Gastrocnemius medialis (tissue), 4 donors: ENCODE data around the gene RBPJ. TPM values are rescaled to one million over a fixed set of nuclear protein-coding genes. Genes with fewer than 3 reads are reported as not detected.

Experiments
- ATAC-seq, 2 donors: fragments of 150-250 bp; one replicate each; pipeline ENCODE4 v1.9.1; 2016
- DNase-seq, 2 donors: peaks; one replicate each; pipeline ENCODE4 v3.0.0-alpha.2; 2019
- H3K27ac ChIP-seq, 4 donors: fragments of 200-600 bp; sonication (generic); 1 replicate in 1 of 4; 2 replicates in 3 of 4; pipeline ENCODE4 v1.5.1; 2016 to 2018; ENCODE audit warnings: mild to moderate bottlenecking in 2 of 4, moderate library complexity in 1 of 4
- H3K27me3 ChIP-seq, 3 donors: fragments of 200-600 bp; sonication (generic) in 2 of 3; 1 replicate in 1 of 3; 2 replicates in 2 of 3; pipeline versions ENCODE4 v1.5.1 to v1.6.0; 2016 to 2019; ENCODE audit warnings: mild to moderate bottlenecking in 1 of 3, moderate library complexity in 1 of 3
- H3K36me3 ChIP-seq, 2 donors: fragments of 200-600 bp; sonication (generic) in 1 of 2; one replicate each; pipeline ENCODE4 v1.5.1; 2017 to 2018
- H3K4me1 ChIP-seq, 2 donors: fragments of 200-600 bp; sonication (generic) in 1 of 2; one replicate each; pipeline ENCODE4 v1.5.1; 2016 to 2017; ENCODE audit warnings: mild to moderate bottlenecking in 2 of 2
- H3K4me3 ChIP-seq, 4 donors: fragments of 200-600 bp; sonication (generic) in 3 of 4; 1 replicate in 1 of 4; 2 replicates in 3 of 4; pipeline ENCODE4 v1.5.1; 2016 to 2019; ENCODE audit warnings: mild to moderate bottlenecking in 2 of 4
- H3K9me3 ChIP-seq, 3 donors: fragments of 200-600 bp; sonication (generic) in 2 of 3; 1 replicate in 1 of 3; 2 replicates in 2 of 3; pipeline ENCODE4 v1.5.1; 2016 to 2019
- CTCF ChIP-seq, 5 experiments: fragments of 450-650 bp in 3 of 5; fragments of 200-600 bp in 2 of 5; sonication (generic) in 2 of 5; IDR thresholded peaks in 4 of 5; conservative IDR thresholded peaks in 1 of 5; 1 replicate in 4 of 5; 2 replicates in 1 of 5; pipeline ENCODE4 v1.5.1; 2016 to 2019; ENCODE audit warnings: antibody characterized with exemption in 5 of 5, mild to moderate bottlenecking in 3 of 5, moderate library complexity in 3 of 5
- POLR2A ChIP-seq, 2 donors: fragments of 450-650 bp; IDR thresholded peaks; one replicate each; pipeline ENCODE4 v1.6.1; 2017; ENCODE audit warnings: antibody characterized with exemption in 2 of 2, mild to moderate bottlenecking in 2 of 2, moderate library complexity in 2 of 2
- in situ Hi-C, 4 donors: fragments of 200-750 bp; cut with MboI; loops; one replicate each; pipeline versions ENCODE4 v1.15.0 to v1.8.0; 2017; ENCODE audit warnings: low sequenced_read_pairs in 4 of 4
- intact Hi-C: fragments of 100-400 bp; cut with DNase I; formaldehyde crosslinking; loops from one replicate; pipeline ENCODE4 v1.15.1; 2023; ENCODE audit warnings: low total_unique reads
- total RNA-seq, 4 donors: library from RNA; depleted of rRNA; stranded (reverse); fragments of >200 nt; gene quantifications; one replicate each; pipeline versions ENCODE4 v1.1.0 to v1.2.3, GENCODE V29; 2016

The RBPJ gene
- total RNA-seq, 4 donors from 2014 or later: 22.8 to 73.3 (median 37.1) TPM

- ATAC-seq (no peak), DNase-seq (no peak)
- no peak for TF ChIP-seq CTCF (IDR thresholded peaks at IDR 0.05 in 4 of 5, conservative IDR thresholded peaks at IDR 0.05 in 1 of 5)
- no peak for TF ChIP-seq POLR2A (IDR thresholded peaks at IDR 0.05)
- in situ Hi-C loops (loop anchor here in 3 of 4 donors (10.0 to 25.0 kb wide), 3 partner anchors 329 to 501 kb away; partner anchors contain the start of gene SMIM20 (in 1 of the 3)), intact Hi-C loops (loop anchor here (5.0 kb wide), 1 partner anchor 486 kb away; no protein-coding TSS in a partner anchor)
- Histone ChIP-seq H3K27me3 (no peaks in the 10 kb centered on the region), H3K36me3 (no peaks in the 10 kb centered on the region), H3K4me1 (peaks cover 13% of the 10 kb centered on the region in 2 donors), H3K4me3 (no peak overlapping the region), H3K9me3 (no peaks in the 10 kb centered on the region), H3K27ac (no peak overlapping the region)
Measured at GRCh38 chr4:26413582-26413981, 92.8 kb downstream of the RBPJ start.

- H3K36me3 ChIP-seq: no peaks in the 10 kb centered on the region
- H3K4me1 ChIP-seq: peaks cover 12 to 16% of the 10 kb centered on the region in 2 donors
- no peak overlapping the region for H3K27ac ChIP-seq
- H3K4me3 ChIP-seq: no peak overlapping the region
- DNase-seq (no peak), ATAC-seq (no peak)
- no peaks in the 10 kb centered on the region for H3K9me3 ChIP-seq
- intact Hi-C loops (no loop called here), in situ Hi-C loops (loop anchor here in 3 of 4 donors (10.0 to 25.0 kb wide), 3 partner anchors 333 to 506 kb away; partner anchors contain the start of gene SMIM20 (in 1 of the 3))
- no peaks in the 10 kb centered on the region for H3K27me3 ChIP-seq
- TF ChIP-seq CTCF (IDR thresholded peaks at IDR 0.05 in 4 of 5, conservative IDR thresholded peaks at IDR 0.05 in 1 of 5) (no peak), POLR2A (IDR thresholded peaks at IDR 0.05) (no peak)
Measured at GRCh38 chr4:26418107-26418506, 97.3 kb downstream of the RBPJ start.

- intact Hi-C loops: no loop called here
- no peaks in the 10 kb centered on the region for H3K9me3 ChIP-seq
- H3K4me3 ChIP-seq: no peak overlapping the region
- no peaks in the 10 kb centered on the region for H3K36me3 ChIP-seq
- DNase-seq (no peak), ATAC-seq (no peak)
- in situ Hi-C loops: loop anchor here in 3 of 4 donors (10.0 to 25.0 kb wide), 3 partner anchors 334 to 507 kb away; partner anchors contain the start of gene SMIM20 (in 1 of the 3)
- peaks cover 10 to 14% of the 10 kb centered on the region in 2 donors for H3K4me1 ChIP-seq
- H3K27me3 ChIP-seq: no peaks in the 10 kb centered on the region
- TF ChIP-seq POLR2A (IDR thresholded peaks at IDR 0.05): no peak
- H3K27ac ChIP-seq: no peak overlapping the region
Measured at GRCh38 chr4:26418850-26419249, 98.0 kb downstream of the RBPJ start.

- in situ Hi-C loops (loop anchor here in 3 of 4 donors (25.0 kb wide), 2 partner anchors 433 to 508 kb away; partner anchors contain the start of gene SMIM20 (in 1 of the 3)), intact Hi-C loops (no loop called here)
- Histone ChIP-seq H3K27ac (peak overlapping the region in 3 of 4 donors; percentile 21 to 42 (median 21)), H3K27me3 (no peaks in the 10 kb centered on the region), H3K9me3 (no peaks in the 10 kb centered on the region), H3K4me3 (no peak overlapping the region), H3K36me3 (peaks cover 0 to 9% of the 10 kb centered on the region in 2 donors), H3K4me1 (peaks cover 10 to 14% of the 10 kb centered on the region in 2 donors)
- no peak for TF ChIP-seq POLR2A (IDR thresholded peaks at IDR 0.05)
- TF ChIP-seq CTCF (IDR thresholded peaks at IDR 0.05 in 4 of 5, conservative IDR thresholded peaks at IDR 0.05 in 1 of 5): no peak
- no peak for ATAC-seq
- no peak for DNase-seq
Measured at GRCh38 chr4:26420438-26420837, 99.6 kb downstream of the RBPJ start.

GRCh38 chr4:26420913-26421312 is 100.1 kb downstream of the RBPJ start:
- no peak overlapping the region for H3K4me3 ChIP-seq
- H3K9me3 ChIP-seq: no peaks in the 10 kb centered on the region
- peaks cover 10 to 14% of the 10 kb centered on the region in 2 donors for H3K4me1 ChIP-seq
- peak overlapping the region; percentile 21 to 48 (median 32) for H3K27ac ChIP-seq
- no peak for DNase-seq
- ATAC-seq: no peak
- TF ChIP-seq CTCF (IDR thresholded peaks at IDR 0.05 in 4 of 5, conservative IDR thresholded peaks at IDR 0.05 in 1 of 5) (no peak), POLR2A (IDR thresholded peaks at IDR 0.05) (no peak)
- H3K36me3 ChIP-seq: peaks cover 0 to 14% of the 10 kb centered on the region in 2 donors
- no peaks in the 10 kb centered on the region for H3K27me3 ChIP-seq
- in situ Hi-C loops: loop anchor here in 3 of 4 donors (25.0 kb wide), 2 partner anchors 434 to 509 kb away; partner anchors contain the start of gene SMIM20 (in 1 of the 3)
- intact Hi-C loops: no loop called here
